Gastroesophageal sphincter (tissue), 4 donors: ENCODE results near the gene FYN. TPM values are rescaled to one million over a fixed set of nuclear protein-coding genes. Genes with fewer than 3 reads are reported as not detected.
A peak's percentile ranks its signal among the peaks of the same experiment; 100 is the strongest.
"Not testable (repeated sequence)": the region's sequence is repeated elsewhere in the genome, so short reads cannot be mapped to it uniquely, and the experiment has no call there.

ENCODE experiments used
- ATAC-seq: fragments of 150-250 bp; one replicate; pipeline ENCODE4 v1.9.1; 2016; ENCODE audit warnings: mild to moderate bottlenecking, moderate library complexity
- H3K27ac ChIP-seq, 4 donors: fragments of 200-600 bp; sonication (generic) in 3 of 4; 1 replicate in 3 of 4; 2 replicates in 1 of 4; pipeline ENCODE4 v1.5.1; 2016 to 2019
- H3K27me3 ChIP-seq: fragments of 200-600 bp; sonication (generic); one replicate; pipeline ENCODE4 v1.5.1; 2019
- H3K36me3 ChIP-seq, 2 donors: fragments of 200-600 bp; sonication (generic); one replicate each; pipeline ENCODE4 v1.5.1; 2019; ENCODE audit warnings: control low read depth in 1 of 2
- H3K4me1 ChIP-seq, 3 donors: fragments of 200-600 bp; sonication (generic); 1 replicate in 2 of 3; 2 replicates in 1 of 3; pipeline ENCODE4 v1.5.1; 2016 to 2019; ENCODE audit warnings: control low read depth in 2 of 3
- H3K4me3 ChIP-seq, 2 donors: fragments of 200-600 bp; sonication (generic); one replicate each; pipeline ENCODE4 v1.5.1; 2019; ENCODE audit warnings: mild to moderate bottlenecking in 1 of 2, moderate library complexity in 1 of 2
- H3K9me3 ChIP-seq, 3 donors: fragments of 200-600 bp; sonication (generic); one replicate each; pipeline ENCODE4 v1.5.1; 2017 to 2019; ENCODE audit warnings: control low read depth in 2 of 3
- EP300 ChIP-seq: sonication (generic); formaldehyde crosslinking; IDR thresholded peaks from one replicate; pipeline ENCODE4 v1.6.1; 2017; ENCODE audit warnings: antibody characterized with exemption, mild to moderate bottlenecking
- POLR2A ChIP-seq, 2 donors: fragments of 450-650 bp; IDR thresholded peaks; one replicate each; pipeline ENCODE4 v1.6.1; 2017; ENCODE audit warnings: antibody characterized with exemption in 2 of 2, mild to moderate bottlenecking in 2 of 2, moderate library complexity in 1 of 2
- POLR2AphosphoS5 ChIP-seq: sonication (generic); formaldehyde crosslinking; IDR thresholded peaks from one replicate; pipeline ENCODE4 v1.6.1; 2017; ENCODE audit warnings: antibody characterized with exemption
- WGBS, 2 donors: methylation state at CpG; one replicate each; pipeline ENCODE4 v1.1.5; 2018; ENCODE audit warnings: low coverage in 1 of 2; 5-methylcytosine and 5-hydroxymethylcytosine counted together
- total RNA-seq, 4 donors: library from RNA; depleted of rRNA; stranded (reverse); fragments of >200 nt; gene quantifications; one replicate each; pipeline ENCODE4 v1.1.0, GENCODE V29; 2016
- TF ChIP-seq, protein P1 (sequence below), 4 experiments: fragments of 200-600 bp in 2 of 4; fragments of 450-650 bp in 2 of 4; sonication (generic) in 1 of 4; IDR thresholded peaks; one replicate each; pipeline ENCODE4 v1.5.1; 2017 to 2019; ENCODE audit warnings: antibody characterized with exemption in 4 of 4, mild to moderate bottlenecking in 2 of 4, moderate library complexity in 2 of 4

The FYN gene
- total RNA-seq, 4 donors from 2014 or later = 58.6 to 101 (median 69.9) TPM

DNA sequence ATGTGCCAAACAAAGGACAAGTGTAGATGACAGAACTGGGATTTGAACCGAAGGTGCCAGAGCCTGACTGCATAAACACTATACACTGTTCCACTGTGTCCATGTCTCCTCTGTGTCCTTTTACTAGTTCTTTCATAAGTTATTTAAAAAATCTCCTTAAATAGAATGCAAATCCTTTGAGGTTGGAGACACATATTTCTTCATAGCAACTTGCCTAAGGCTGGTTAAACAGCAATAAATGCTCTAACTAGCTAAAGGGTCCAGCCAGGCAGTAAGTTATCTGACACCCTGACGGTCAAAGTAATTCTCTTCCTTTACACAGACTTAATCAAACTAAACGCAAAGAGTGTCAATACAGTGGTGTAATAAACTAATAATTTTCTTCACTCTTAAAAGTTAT is 191.4 kb downstream of the FYN start:
- Histone ChIP-seq H3K36me3 (no peaks in the 10 kb centered on the region), H3K4me1 (peaks cover 0 to 60% (median 25%) of the 10 kb centered on the region in 3 donors), H3K4me3 (no peak overlapping the region), H3K27me3 (no peaks in the 10 kb centered on the region), H3K9me3 (no peaks in the 10 kb centered on the region), H3K27ac (peak overlapping the region in 2 of 4 donors; percentile 69 to 84)
- WGBS, 2 donors = 77 to 84% methylated on average over 3 of the region's 3 CpGs
- TF ChIP-seq, protein P1, sequence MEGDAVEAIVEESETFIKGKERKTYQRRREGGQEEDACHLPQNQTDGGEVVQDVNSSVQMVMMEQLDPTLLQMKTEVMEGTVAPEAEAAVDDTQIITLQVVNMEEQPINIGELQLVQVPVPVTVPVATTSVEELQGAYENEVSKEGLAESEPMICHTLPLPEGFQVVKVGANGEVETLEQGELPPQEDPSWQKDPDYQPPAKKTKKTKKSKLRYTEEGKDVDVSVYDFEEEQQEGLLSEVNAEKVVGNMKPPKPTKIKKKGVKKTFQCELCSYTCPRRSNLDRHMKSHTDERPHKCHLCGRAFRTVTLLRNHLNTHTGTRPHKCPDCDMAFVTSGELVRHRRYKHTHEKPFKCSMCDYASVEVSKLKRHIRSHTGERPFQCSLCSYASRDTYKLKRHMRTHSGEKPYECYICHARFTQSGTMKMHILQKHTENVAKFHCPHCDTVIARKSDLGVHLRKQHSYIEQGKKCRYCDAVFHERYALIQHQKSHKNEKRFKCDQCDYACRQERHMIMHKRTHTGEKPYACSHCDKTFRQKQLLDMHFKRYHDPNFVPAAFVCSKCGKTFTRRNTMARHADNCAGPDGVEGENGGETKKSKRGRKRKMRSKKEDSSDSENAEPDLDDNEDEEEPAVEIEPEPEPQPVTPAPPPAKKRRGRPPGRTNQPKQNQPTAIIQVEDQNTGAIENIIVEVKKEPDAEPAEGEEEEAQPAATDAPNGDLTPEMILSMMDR (IDR thresholded peaks at IDR 0.05) = no peak
- TF ChIP-seq EP300 (no peak), POLR2AphosphoS5 (no peak), POLR2A (IDR thresholded peaks at IDR 0.05) (no peak)
- no peak for ATAC-seq

DNA sequence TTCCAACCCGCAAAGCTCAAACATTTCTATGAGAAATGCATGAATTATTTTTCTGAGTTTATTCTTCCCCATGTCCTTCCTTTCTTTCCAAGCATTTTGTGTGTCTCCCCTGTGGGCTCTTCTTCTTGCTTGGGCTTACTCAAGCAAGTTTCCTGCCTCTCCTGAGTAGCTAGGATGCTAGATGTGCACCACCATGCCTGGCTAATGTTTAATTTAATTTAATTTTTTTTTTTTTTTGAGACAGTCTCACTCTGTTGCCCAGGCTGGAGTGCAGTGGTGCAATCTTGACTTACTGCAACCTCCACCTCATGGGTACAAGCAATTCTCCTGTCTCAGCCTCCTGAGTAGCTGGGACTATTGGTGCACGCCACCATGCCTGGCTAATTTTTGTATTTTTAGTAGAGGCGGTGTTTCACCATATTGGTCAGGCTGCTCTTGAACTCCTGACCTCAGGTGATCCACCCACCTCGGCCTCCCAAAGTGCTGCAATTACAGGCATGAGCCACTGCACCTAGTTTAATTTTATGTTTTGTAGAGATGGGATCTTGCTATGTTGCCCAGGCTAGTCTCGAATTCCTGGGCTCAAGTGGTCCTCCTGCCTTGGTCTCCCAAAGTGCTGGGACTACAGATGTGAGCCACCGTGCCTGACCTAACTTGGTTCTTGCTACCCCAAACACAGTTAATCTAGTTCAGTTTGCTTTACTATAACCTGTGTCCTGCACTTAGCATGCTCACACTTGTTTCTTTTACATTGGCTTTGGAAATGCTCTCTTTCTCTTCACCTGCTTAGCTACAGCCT is 192.2 kb downstream of the FYN start:
- H3K4me1 ChIP-seq = peaks cover 0 to 59% (median 22%) of the 10 kb centered on the region in 3 donors

DNA sequence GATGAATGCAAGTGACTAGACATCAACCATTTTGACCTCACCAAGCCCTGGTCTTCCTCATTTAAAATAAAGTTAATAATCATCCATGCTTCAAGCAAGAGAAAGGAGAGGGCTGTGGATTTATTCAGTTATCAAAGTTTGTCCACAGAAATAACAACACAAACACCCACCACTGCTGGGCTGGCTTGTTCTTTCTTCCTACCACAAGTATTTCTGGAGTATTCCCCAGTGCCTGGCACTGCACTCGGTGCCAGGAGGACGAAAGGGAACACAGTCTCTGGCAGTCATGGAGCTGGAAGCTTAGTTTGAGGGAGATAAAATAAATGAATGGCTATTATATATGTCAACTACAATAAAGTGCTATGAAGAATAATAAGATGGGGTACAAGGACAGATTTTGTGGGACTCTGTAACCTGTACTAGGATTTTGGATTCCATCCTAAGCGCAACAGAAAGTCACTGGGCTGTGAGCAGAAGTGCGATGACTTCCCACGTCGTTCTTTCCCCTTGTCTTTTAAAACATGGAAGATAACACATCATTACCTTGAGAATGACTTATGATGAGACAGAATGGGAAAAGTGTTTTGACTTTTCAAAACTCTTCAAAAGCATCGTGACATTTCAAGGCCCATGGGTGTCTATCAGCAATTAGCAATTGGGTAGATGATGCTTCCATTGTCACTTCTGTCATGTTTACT is 193.1 kb downstream of the FYN start:
- ATAC-seq = no peak
- 92 to 96% methylated on average over 5 to 7 of the region's 7 CpGs for WGBS, 2 donors
- peaks cover 0 to 59% (median 17%) of the 10 kb centered on the region in 3 donors for H3K4me1 ChIP-seq
- H3K36me3 ChIP-seq = no peaks in the 10 kb centered on the region
- TF ChIP-seq, protein P1 (IDR thresholded peaks at IDR 0.05) = no peak
- TF ChIP-seq POLR2AphosphoS5 = no peak
- no peak for TF ChIP-seq POLR2A (IDR thresholded peaks at IDR 0.05)
- no peak for TF ChIP-seq EP300
- H3K4me3 ChIP-seq = no peak overlapping the region
- no peaks in the 10 kb centered on the region for H3K9me3 ChIP-seq
- no peaks in the 10 kb centered on the region for H3K27me3 ChIP-seq
- H3K27ac ChIP-seq = no peak overlapping the region

More for the DNA sequence above, 192.2 kb downstream of the FYN start:
- H3K9me3 ChIP-seq, H3K36me3 ChIP-seq, H3K27ac ChIP-seq, H3K4me3 ChIP-seq, H3K27me3 ChIP-seq, ATAC-seq: not testable (repeated sequence)
- 97% methylated on average over 5 to 6 of the region's 6 CpGs for WGBS, 2 donors

DNA sequence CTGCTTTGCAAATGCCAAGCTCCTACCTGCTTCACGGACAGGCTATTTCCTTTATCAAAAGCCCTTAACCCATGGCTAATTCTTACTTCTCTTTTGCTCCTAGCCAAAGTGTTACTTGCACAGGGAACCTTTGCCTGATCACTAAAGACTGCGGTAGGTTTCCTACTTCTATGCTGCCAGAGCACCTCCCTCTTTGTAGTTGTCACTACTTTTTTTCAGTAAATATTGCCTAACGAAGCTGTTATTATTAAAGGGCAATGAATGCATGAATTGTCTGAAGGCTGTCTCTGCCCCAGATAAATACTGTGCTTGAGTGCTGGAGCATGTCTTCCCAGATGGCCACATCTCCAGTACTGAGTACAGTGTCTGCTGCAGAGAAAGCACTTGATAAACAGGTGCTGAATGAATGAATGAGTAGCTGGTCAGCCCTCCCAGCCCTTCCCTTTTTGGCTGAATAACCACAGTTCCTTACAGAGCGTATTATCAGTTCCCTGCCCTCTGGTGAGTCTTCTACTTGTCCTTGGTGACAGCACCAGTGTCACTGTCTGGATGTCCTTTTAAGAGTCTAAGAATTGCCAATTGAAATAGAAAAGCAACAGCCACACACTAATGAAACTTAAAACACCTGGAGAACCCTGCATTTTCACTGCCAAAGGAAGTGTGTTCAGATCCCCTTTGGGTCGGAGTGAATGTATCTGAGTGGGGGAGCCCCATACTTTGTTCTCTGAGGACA is 194.0 kb downstream of the FYN start:
- Histone ChIP-seq H3K36me3 (peaks cover 0 to 3% of the 10 kb centered on the region in 2 donors), H3K9me3 (no peaks in the 10 kb centered on the region), H3K4me3 (no peak overlapping the region), H3K27me3 (no peaks in the 10 kb centered on the region), H3K4me1 (peaks cover 0 to 51% (median 12%) of the 10 kb centered on the region in 3 donors), H3K27ac (no peak overlapping the region)
- no peak for TF ChIP-seq POLR2A (IDR thresholded peaks at IDR 0.05)
- no peak for TF ChIP-seq EP300
- no peak for TF ChIP-seq POLR2AphosphoS5
- TF ChIP-seq, protein P1 (IDR thresholded peaks at IDR 0.05) = no peak
- WGBS, 2 donors = 88 to 100% methylated on average over 1 to 3 of the region's 5 CpGs
- no peak for ATAC-seq
